GM20431 (cell line): ENCODE data around the gene RARRES2.
"Not testable (repeated sequence)": the region's sequence is repeated elsewhere in the genome, so short reads cannot be mapped to it uniquely, and the experiment has no call there.

Experiments
- in situ Hi-C: fragments of 300-500 bp; cut with MseI, MboI; formaldehyde crosslinking; loops from one replicate; pipeline ENCODE4 v1.15.0; 2020; ENCODE audit warnings: low sequenced_read_pairs; ENCODE audit not compliant: unreplicated experiment

Gene RARRES2

DNA sequence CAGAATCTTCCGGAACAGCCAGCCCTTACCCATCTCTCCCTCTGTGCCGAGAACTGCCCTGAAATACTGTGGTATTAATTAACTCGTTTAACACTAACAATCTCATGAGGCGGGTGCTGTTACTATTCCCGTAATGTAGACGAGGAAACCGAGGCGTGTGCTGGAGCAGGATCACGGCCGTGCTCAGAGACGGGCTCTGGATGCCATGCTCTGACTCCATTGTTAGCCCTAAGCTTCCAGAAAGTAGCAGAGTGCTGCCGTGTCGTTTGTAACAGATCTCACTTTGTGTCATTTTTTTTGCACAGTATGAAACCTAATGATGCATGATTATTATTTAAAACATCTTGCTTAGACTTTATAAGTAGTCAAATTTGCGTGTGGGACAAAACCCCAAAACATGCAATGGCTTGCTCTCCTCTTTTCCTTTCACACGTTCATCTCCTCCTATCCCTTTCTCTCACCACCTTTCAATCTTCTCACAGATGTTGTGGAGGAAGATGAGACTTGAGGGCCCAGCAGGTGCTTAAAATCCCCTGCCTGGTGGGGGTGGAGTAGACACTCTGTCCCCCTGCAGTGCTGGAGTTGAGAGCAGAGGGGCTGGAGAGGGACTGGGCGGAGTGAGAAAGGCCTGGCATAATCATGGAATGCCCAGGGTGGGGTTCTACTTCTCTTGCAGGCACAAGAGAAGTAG, 17.6 kb downstream of the RARRES2 start:
- in situ Hi-C loops = no loop called here

DNA sequence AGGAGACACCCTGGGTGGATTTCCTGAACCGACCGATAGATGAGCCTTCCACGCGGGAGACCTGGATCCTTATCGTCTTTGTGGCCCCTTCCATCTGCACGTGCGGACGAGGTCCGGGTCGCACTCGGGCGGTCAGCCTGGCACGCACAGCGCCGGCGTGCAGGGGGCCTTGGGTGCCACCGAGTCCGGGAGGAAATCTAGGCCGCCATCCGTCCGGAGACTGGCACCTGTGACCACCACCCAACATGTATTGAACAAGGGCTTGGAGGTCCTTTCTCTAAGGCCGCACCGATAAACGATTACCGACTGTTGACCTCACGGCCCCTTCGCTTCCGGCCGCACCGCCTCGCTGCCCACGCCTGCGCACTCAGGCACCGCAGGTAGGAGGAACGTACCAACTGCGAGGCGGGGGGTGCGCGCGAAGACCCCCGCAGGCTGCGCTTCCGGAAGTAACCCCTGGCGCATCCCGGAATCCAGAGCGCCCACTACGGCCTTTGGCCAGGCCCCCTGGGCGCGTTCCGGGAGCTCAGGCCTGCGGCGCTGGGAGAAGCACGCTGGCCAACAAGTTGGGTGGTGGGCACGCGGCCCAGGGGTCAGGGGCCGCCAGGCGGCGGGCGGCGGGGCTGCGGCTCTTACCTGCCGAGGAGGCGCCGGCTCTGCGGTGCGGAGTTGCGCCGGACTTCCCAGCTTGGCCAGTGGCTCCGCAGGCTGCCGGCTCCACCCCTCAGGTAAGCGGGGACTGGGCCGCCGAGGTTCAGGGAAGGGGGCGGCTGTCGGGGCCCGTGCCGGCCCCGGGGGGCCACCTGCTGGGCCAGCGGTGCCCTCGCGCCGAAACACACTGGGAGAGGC, 18.4 kb downstream of the RARRES2 start, which contains the start of the genes ACTR3C and LRRC61:
TSS of gene ACTR3C (minus strand) at position 713 of the 849 bp plus-strand sequence. CDS start 28,249 bp downstream, outside the sequence.
TSS of gene LRRC61 (plus strand) at position 523 of the 849 bp plus-strand sequence. CDS start 13,507 bp downstream, outside the sequence.
- in situ Hi-C loops = no loop called here

DNA sequence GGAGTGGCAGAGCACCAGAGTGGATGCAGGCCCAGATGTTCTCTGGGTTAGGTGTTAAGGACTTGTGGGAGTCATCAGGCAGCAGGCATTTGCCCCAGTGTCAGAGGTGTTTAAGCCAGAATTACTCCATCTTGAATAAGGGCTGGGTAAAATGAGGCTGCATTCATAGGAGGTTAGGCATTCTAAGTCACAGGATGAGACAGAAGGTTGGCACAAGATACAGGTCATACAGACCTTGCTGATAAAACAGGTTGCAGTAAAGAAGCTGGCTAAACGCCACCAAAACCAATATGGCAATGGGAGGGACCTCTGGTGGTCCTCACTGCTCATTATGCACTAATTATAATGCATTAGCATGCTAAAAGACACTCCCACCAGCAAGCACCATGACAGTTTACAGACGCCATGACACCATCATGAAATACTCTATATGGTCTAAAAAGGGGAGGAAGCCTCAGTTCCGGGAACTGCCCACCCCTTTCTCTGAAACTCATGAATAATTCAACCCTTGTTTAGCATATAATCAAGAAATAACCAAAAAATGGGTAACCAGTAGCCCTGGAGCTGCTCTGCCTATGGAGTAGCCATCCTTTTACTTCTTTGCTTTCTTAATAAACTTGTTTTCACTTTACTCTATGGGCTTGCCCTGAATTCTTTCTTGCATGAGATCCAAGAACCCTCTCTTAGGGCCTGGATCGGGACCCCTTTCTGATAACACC, 19.2 kb downstream of the RARRES2 start:
- in situ Hi-C loops = no loop called here

DNA sequence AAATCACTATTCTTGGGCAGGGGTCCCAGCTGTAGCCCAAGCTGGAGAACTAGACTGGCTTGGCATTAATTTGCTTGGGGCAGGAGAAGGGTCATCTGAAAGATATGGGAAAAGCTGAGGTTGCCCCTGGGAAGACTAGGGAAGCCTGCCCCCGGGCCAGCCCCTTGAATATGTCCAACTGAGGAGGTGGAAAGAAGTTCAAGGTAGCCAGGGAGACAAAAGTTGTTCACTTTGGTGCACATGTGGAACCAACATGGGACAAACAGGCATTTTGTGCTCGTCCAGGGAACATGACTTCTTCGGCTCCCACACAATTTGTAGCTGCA, 19.7 kb downstream of the RARRES2 start:
- in situ Hi-C loops = no loop called here

DNA sequence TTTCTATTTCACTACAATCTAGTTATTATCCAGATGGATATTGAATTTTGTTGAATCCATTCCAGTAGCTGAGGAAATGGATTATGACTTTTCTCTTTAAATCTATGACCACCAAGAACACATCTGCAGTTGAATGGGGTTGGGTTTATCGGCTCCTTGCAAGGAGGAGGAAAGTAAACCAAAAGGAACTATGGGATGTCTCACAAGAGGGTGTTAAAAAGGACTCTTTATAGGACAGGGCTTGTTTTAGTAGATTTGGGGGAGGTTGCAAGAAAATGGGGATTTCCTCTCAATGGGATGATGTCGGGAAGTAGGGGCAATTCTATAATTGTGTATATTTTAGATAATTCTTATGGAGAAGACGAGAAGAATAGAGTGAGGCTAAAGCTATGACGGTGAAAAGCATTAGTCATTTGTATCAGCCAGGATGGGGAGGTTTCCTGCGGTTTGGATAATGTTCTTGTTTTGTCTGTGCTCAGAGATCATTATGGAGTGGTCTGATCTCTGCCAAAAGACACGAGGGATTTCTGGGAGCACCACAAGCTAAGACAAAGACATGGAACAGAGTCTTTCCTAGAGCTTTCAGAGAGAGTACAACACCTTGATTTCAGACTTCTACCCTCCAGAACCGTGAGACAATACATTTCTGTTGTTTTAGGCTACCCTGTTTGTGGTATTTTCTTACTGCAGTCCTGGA, 23.5 kb downstream of the RARRES2 start:
- in situ Hi-C loops = no loop called here

DNA sequence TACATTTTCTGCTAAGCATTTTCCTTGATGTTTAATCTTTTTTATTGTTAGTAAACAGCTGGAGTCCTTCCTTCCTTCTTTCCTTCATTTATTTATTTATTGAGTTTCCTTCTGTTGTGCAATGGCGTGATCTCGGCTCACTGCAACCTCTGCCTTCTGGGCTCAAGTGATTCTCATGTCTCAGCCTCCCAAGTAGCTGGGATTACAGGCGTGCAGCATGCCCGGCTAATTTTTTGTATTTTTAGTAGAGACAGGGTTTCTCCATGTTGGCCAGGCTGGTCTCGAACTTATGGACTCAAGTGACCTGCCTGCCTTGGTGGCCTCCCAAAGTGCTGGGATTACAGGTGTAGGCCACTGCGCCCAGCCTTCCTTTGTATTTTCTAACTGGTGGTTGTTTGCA, 24.4 kb downstream of the RARRES2 start:
- in situ Hi-C loops = not testable (repeated sequence)

DNA sequence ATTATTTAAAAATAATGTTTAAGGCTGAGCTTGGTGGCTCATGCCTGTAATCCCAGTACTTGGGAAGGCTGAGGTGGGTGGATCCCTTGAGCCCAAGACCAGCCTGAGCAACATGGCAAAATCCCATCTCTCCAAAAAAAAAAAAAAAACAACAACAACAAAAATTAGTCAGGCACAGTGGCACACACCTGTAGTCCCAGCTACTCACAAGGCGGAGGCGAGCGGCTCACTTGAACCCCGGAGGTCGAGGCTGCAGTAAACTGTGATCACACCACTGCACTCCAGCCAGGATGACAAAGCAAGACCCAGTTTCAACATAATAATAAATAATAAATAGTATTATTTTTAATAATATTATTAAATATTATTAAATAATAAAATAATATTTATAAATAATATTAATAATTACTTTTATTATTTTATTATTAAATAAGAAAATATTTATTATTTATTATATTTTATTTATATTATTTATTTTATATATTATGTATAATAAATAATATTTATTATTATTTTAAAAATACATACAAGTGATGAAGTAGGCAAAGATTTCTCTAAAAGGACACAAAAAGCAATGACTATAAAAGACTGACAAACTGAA, 26.7 kb downstream of the RARRES2 start:
- in situ Hi-C loops = no loop called here

DNA sequence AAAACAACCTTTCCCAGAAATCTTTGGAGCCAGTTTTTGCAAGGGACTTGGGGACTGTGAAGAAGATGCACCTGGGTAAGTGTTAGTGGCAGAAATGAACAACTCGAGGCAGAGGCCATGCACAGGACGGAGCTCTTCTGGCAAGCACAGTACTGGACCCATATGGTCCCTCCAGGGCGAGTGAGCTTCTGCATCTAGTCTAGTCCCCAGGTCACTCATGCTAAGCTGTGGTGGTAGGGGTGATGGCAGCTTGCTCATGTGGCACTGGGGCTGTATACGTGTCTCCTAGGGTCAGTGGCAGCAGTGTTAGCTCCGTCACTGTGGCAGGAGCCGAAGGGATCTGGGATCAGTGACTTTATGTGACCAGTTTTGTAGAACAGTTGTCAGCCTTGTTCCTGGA, 27.6 kb downstream of the RARRES2 start:
- in situ Hi-C loops = no loop called here

DNA sequence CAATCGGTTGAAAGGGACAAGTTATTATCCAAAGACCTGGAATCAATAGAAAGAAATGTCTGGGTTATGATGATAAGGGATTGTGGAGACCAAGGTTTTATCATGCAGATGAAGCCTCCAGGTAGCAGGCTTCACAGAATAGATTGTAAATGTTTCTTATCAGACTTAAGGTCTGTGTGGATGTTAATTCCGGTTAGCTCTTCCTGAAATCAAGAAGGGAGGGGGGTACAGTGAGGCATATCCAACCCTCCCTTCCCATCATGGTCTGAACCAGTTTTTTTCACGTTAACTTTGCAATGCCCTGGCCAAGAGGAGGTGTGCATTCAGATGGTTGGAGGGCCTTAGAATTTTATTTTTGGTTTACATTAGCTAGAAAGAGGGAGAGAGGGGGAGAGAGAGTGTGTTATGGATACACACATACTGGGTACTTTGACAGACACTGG, 28.0 kb downstream of the RARRES2 start:
- in situ Hi-C loops = no loop called here

DNA sequence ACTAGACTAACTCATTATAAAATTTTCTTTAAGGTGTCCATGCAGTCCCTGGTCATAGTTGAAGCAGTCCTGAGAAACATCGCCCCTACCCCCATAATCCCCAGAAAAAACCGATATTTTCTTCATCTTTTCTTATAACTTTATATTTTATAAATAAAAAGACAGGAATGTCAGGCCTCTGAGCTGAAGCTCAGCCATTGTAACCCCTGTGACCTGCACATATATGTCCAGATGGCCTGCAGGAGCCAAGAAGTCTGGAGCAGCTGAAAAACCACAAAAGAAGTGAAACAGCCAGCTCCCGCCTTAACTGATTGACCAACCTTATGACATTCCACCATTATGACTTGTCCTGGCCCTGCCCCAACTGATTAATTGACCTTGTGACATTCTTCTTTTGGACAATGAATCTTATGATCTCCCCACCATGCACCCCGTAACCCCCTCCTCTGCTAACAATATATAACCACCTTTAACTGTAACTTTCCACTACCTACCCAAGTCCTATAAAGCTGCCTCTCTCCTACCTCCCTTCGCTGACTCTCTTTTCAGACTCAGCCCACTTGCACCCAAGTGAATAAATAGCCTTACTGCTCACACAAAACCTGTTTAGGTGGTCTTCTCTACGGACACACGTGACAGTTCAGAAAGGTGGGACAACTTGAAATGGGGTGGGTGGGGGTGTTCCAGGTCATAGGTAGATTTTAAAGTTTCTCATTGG, 28.6 kb downstream of the RARRES2 start:
- in situ Hi-C loops = not testable (repeated sequence)

DNA sequence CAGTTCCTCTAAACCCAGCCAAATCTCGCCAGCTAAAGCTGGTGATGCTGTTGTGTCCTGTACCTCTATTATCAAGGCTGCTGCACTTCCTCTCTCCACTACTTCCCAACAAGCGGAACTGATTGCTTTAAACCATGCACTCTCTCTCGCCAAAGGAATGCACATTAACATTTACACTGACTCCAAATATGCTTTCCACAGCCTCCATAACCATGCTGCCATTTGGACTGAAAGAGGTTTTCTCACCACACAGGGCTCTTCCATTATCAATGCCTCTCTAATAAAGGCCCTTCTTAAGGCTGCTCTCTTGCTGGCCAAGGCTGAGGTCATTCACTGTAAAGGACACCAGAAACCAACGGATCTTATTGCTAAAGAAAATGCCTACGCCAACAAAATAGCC, 29.7 kb downstream of the RARRES2 start:
- in situ Hi-C loops = no loop called here

DNA sequence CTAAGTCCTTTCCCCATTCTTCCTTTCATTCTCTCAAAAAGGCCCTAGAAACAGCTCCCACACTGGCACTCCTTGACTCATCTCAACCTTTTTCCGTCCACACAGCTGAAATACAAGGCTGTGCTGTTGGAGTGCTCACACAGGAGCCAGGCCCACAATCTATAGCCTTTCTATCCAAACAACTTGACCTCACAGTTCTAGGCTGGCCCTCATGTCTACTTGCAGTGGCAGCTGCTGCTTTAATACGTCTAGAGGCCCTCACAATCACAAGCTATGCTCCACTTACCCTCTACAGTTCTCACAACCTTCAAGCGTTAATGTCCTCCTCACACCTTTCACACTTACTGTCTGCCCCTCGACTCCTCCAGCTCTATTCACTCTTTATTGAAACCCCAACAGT, 30.3 kb downstream of the RARRES2 start:
- in situ Hi-C loops = no loop called here

DNA sequence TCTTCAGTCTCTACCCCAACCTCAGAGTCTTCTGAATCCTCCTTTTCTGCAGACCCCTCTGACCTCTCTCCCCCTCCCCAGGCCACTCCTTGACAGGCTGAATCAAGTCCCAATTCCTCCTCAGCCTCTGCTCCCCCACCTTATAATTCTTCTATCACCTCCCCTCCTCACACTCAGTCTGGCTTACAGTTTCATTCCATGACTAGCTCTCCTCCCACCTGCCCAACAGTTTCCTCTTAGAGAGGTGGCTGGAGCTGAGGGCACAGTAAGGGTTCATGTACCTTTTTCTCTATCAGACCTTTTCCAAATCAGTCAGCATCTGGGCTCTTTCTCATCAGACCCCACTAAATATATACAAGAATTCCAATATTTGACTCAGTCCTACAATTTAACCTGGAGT, 32.9 kb downstream of the RARRES2 start:
- in situ Hi-C loops = no loop called here

DNA sequence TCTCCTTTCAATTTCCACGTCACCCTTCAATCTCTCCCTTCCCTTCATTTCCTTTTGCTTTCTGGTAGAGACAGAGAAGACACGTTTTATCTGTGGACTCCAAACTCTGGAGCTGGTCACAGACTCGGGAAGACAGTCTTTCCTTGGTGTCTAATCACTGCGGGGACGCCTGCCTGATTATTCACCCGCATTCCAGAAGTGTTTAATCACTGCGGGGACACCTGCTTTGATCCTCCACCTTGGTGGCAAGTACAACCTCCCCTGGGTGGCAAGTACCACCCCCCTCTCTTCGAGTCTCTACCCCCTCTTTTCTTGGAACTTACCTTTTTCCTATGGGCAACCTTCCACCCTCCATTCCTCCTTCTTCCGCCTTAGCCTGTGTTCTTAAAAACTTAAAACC, 33.5 kb downstream of the RARRES2 start:
- in situ Hi-C loops = no loop called here

DNA sequence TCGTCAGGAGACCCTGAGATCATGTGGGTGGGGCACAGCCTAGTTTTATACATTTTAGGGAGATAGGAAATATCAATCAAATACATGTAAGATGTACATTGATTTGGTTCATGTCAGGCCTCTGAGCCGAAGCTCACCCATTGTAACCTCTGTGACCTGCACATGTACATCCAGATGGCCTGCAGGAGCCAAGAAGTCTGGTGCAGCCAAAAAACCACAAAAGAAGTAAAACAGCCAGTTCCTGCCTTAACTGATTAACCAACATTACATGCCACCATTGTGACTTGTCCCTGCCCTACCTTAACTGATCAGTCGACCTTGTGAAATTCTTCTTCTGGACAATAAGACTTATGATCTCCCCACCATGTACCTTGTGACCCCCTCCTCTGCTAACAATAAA, 34.3 kb downstream of the RARRES2 start:
- in situ Hi-C loops = no loop called here

DNA sequence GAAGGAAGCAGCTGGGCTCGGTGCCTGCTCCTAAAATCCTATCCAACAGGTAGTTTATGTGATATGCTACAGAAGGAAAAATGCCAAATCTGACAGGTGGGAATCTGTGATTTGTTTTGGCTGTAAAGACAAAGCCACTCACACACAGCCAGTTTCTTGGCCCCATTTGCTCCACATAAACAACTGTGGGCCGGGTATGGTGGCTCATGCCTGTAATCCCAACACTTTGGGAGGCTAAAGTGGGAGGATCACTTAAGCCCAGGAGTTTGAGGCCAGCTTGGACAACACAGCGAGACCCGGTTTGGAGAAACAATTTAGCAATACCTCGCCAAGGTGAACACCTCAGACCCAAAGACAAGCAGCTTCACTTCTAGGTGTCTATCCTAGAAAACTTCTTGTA, 35.1 kb downstream of the RARRES2 start:
- in situ Hi-C loops = not testable (repeated sequence)

DNA sequence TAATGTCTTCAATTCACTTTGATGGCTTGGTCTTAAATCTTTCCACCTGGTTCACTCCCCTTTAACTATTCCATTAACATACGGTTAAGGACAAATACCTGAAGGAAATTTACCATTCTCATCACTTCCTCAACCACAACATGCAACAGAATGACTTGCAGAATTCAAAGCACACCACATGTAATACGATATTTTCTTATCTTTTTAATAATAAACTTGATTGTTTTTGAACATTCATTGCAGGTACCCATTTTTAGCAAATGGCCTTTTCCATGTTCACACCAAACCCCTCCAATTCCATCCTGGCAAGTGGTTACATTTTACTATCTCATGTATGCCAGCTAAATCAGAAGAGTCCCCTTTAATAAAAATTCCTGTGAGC, 35.5 kb downstream of the RARRES2 start:
- in situ Hi-C loops = not testable (repeated sequence)

DNA sequence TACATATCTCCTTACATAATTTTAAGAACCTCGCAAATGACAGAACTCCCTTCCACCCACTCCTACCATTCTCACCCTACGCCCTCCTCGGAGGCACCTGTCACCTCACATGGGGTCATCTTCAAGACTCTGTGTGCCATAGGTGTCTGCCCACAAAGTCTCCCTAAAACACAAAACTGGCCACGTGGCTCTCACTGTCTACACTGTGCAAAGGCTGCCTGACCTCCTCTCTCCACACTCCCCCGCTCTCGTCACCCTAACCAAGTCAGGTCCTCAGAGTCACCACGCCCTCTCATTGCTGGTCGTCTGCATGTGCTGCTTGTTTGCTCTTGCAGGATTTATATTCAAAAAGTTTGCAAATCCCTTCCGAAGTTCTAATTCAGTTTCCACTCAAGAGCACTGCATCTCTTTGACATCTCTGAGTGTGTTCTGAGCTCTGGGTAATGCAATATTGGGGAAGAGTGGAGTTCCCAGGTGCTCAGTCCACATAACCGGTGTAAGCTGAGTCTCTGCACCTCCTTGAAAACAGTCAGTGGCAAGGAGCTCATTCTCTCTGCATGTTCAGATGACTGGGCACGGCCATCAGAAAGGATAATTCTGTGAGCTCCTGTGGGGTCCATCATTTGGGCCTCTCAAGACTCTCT, 36.0 kb downstream of the RARRES2 start:
- in situ Hi-C loops = not testable (repeated sequence)
